GM21619 (cell line): ENCODE results near the gene SNX30.

Experiments used
- ATAC-seq: cut with Tn5 transposase; IDR thresholded peaks from one replicate; pipeline ENCODE4 v1.9.1; 2021; ENCODE audit not compliant: unreplicated experiment

SNX30 gene

GRCh38 chr9:112819635-112820496 is 69.3 kb downstream of the SNX30 start:
- peak; percentile 65 for ATAC-seq

GRCh38 chr9:112820881-112821280 is 70.3 kb downstream of the SNX30 start:
- no peak for ATAC-seq

GRCh38 chr9:112822618-112823017 is 72.1 kb downstream of the SNX30 start:
- no peak for ATAC-seq

- no peak for ATAC-seq
Measured at GRCh38 chr9:112823257-112823656, 72.7 kb downstream of the SNX30 start.

- ATAC-seq, result no peak
Measured at GRCh38 chr9:112831281-112831851, 80.8 kb downstream of the SNX30 start.

GRCh38 chr9:112831969-112832368 is 81.4 kb downstream of the SNX30 start:
- ATAC-seq, result no peak

GRCh38 chr9:112833081-112833480 is 82.5 kb downstream of the SNX30 start:
- ATAC-seq, result no peak

GRCh38 chr9:112836394-112836793 is 85.8 kb downstream of the SNX30 start:
- no peak for ATAC-seq

GRCh38 chr9:112838342-112838741 is 87.8 kb downstream of the SNX30 start:
- no peak for ATAC-seq

GRCh38 chr9:112839331-112839730 is 88.8 kb downstream of the SNX30 start:
- ATAC-seq, result no peak

GRCh38 chr9:112841261-112841660 is 90.7 kb downstream of the SNX30 start:
- ATAC-seq, result no peak

- ATAC-seq, result no peak
Measured at GRCh38 chr9:112842555-112842954, 92.0 kb downstream of the SNX30 start.

- ATAC-seq, result peak; percentile 89
Measured at GRCh38 chr9:112844771-112845542, 94.4 kb downstream of the SNX30 start.

- no peak for ATAC-seq
Measured at GRCh38 chr9:112846528-112847488, 96.2 kb downstream of the SNX30 start.

GRCh38 chr9:112848316-112849151 is 98.0 kb downstream of the SNX30 start:
- no peak for ATAC-seq

- no peak for ATAC-seq
Measured at GRCh38 chr9:112849363-112849922, 98.9 kb downstream of the SNX30 start.

GRCh38 chr9:112850840-112851239 is 100.3 kb downstream of the SNX30 start:
- no peak for ATAC-seq

- ATAC-seq, result no peak
Measured at GRCh38 chr9:112852741-112853504, 102.4 kb downstream of the SNX30 start.
